Measurements from ENCODE around the gene YPEL1. TPM values are rescaled to one million over a fixed set of nuclear protein-coding genes. Genes with fewer than 3 reads are reported as not detected.
A peak's percentile ranks its signal among the peaks of the same experiment; 100 is the strongest.

The YPEL1 gene
- total and polyA plus RNA-seq, 2 donors (not counting 1 experiment from before 2014, with no cell fraction given): 14.9 to 17.0 TPM

- Histone ChIP-seq H3K27me3 (replicated peaks in 1 of 4; ENCODE audit: control extremely low read depth in 1 of 4, control insufficient read depth in 3 of 4, insufficient read depth in 4 of 4, low read length in 3 of 4) (no peaks in the 10 kb centered on the region), H3K4me2 (replicated peaks; ENCODE audit: low read depth, low read length, poor library complexity, severe bottlenecking) (no peak overlapping the region), H3K36me3 (replicated peaks in 1 of 2; ENCODE audit: control extremely low read depth in 1 of 2, control insufficient read depth in 1 of 2, extremely low read depth in 1 of 2, insufficient read depth in 2 of 2, low read length in 1 of 2) (peaks cover 2 to 81% of the 10 kb centered on the region in 2 experiments), H3K4me3 (ENCODE audit: control extremely low read depth in 1 of 5, extremely low read depth in 1 of 5, insufficient read depth in 1 of 5, low read depth in 2 of 5, low read length in 4 of 5) (no peak overlapping the region), H4K20me1 (ENCODE audit: control insufficient read depth, insufficient read depth, low read length, poor library complexity, severe bottlenecking) (no peaks in the 10 kb centered on the region), H2AFZ (ENCODE audit: insufficient read depth, low read depth, low read length, poor library complexity, severe bottlenecking) (no peak overlapping the region), H3K27ac (ENCODE audit: low read length in 2 of 2) (no peak overlapping the region), H3K9ac (ENCODE audit: low read length) (no peak overlapping the region), H3K9me3 (ENCODE audit: control extremely low read depth in 1 of 3, control insufficient read depth in 2 of 3, insufficient read depth in 1 of 3, low read length in 2 of 3) (no peaks in the 10 kb centered on the region), H3K4me1 (ENCODE audit: control insufficient read depth in 2 of 2, insufficient read depth in 2 of 2, low read length in 2 of 2) (no peaks in the 10 kb centered on the region), H3K79me2 (ENCODE audit: control insufficient read depth, insufficient read depth, low read length) (no peaks in the 10 kb centered on the region)
- no peak overlapping the region for H3K4me3 Mint-ChIP-seq
- ChIA-PET POLR2A (no interaction called here), CTCF (no interaction called here)
- H3K27me3 Mint-ChIP-seq: no peaks in the 10 kb centered on the region
- H3K9me3 Mint-ChIP-seq (ENCODE audit: insufficient read depth): no peaks in the 10 kb centered on the region
- H3K4me1 Mint-ChIP-seq: no peaks in the 10 kb centered on the region
- ATAC-seq (ENCODE audit: low read depth) (no peak), DNase-seq (no peak)
- peak overlapping the region; percentile 37 for H3K27ac Mint-ChIP-seq
- TF ChIP-seq, protein P1, sequence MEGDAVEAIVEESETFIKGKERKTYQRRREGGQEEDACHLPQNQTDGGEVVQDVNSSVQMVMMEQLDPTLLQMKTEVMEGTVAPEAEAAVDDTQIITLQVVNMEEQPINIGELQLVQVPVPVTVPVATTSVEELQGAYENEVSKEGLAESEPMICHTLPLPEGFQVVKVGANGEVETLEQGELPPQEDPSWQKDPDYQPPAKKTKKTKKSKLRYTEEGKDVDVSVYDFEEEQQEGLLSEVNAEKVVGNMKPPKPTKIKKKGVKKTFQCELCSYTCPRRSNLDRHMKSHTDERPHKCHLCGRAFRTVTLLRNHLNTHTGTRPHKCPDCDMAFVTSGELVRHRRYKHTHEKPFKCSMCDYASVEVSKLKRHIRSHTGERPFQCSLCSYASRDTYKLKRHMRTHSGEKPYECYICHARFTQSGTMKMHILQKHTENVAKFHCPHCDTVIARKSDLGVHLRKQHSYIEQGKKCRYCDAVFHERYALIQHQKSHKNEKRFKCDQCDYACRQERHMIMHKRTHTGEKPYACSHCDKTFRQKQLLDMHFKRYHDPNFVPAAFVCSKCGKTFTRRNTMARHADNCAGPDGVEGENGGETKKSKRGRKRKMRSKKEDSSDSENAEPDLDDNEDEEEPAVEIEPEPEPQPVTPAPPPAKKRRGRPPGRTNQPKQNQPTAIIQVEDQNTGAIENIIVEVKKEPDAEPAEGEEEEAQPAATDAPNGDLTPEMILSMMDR (IDR thresholded peaks at IDR 0.05): no peak
- no peak for TF ChIP-seq EZH2 (IDR thresholded peaks at IDR 0.05; ENCODE audit: borderline replicate concordance, insufficient read depth, low read depth, low read length, poor library complexity, severe bottlenecking)
- intact Hi-C loops (cut with micrococcal nuclease): no loop called here
- 98% methylated on average over 16 of the region's 16 CpGs for WGBS (ENCODE audit: insufficient coverage)
Measured at GRCh38 chr22:21697021-21697771, 38.4 kb downstream of the YPEL1 start.

GRCh38 chr22:21696115-21696514, 39.5 kb downstream of the YPEL1 start:
- Histone ChIP-seq H3K9me3 (ENCODE audit: control extremely low read depth in 1 of 3, control insufficient read depth in 2 of 3, insufficient read depth in 1 of 3, low read length in 2 of 3) (no peaks in the 10 kb centered on the region), H3K27ac (ENCODE audit: low read length in 2 of 2) (no peak overlapping the region), H3K4me2 (replicated peaks; ENCODE audit: low read depth, low read length, poor library complexity, severe bottlenecking) (no peak overlapping the region), H3K4me1 (ENCODE audit: control insufficient read depth in 2 of 2, insufficient read depth in 2 of 2, low read length in 2 of 2) (no peaks in the 10 kb centered on the region), H3K27me3 (replicated peaks in 1 of 4; ENCODE audit: control extremely low read depth in 1 of 4, control insufficient read depth in 3 of 4, insufficient read depth in 4 of 4, low read length in 3 of 4) (no peaks in the 10 kb centered on the region), H2AFZ (ENCODE audit: insufficient read depth, low read depth, low read length, poor library complexity, severe bottlenecking) (no peak overlapping the region), H4K20me1 (ENCODE audit: control insufficient read depth, insufficient read depth, low read length, poor library complexity, severe bottlenecking) (no peaks in the 10 kb centered on the region), H3K79me2 (ENCODE audit: control insufficient read depth, insufficient read depth, low read length) (no peaks in the 10 kb centered on the region), H3K4me3 (ENCODE audit: control extremely low read depth in 1 of 5, extremely low read depth in 1 of 5, insufficient read depth in 1 of 5, low read depth in 2 of 5, low read length in 4 of 5) (no peak overlapping the region), H3K36me3 (replicated peaks in 1 of 2; ENCODE audit: control extremely low read depth in 1 of 2, control insufficient read depth in 1 of 2, extremely low read depth in 1 of 2, insufficient read depth in 2 of 2, low read length in 1 of 2) (peaks cover 2 to 75% of the 10 kb centered on the region in 2 experiments), H3K9ac (ENCODE audit: low read length) (no peak overlapping the region)
- WGBS (ENCODE audit: insufficient coverage): 96% methylated on average over 6 of the region's 6 CpGs
- Mint-ChIP-seq H3K27ac (no peak overlapping the region), H3K4me1 (no peaks in the 10 kb centered on the region), H3K27me3 (no peaks in the 10 kb centered on the region), H3K4me3 (no peak overlapping the region), H3K9me3 (ENCODE audit: insufficient read depth) (no peaks in the 10 kb centered on the region)
- CTCF ChIA-PET: no interaction called here
- DNase-seq: no peak
- POLR2A ChIA-PET: no interaction called here
- no peak for ATAC-seq (ENCODE audit: low read depth)
- TF ChIP-seq, protein P1 (IDR thresholded peaks at IDR 0.05): no peak
- TF ChIP-seq EZH2 (IDR thresholded peaks at IDR 0.05; ENCODE audit: borderline replicate concordance, insufficient read depth, low read depth, low read length, poor library complexity, severe bottlenecking): no peak
- intact Hi-C loops (cut with micrococcal nuclease): no loop called here

Measured in B cell (primary cell).